DMS 273 (cell line): ENCODE measurements around the gene NT5C.

Source experiments
- DNase-seq: peaks from one replicate; lab custom pipeline; 2025; ENCODE audit not compliant: unreplicated experiment; lab: John Stamatoyannopoulos, UW

NT5C gene

DNA sequence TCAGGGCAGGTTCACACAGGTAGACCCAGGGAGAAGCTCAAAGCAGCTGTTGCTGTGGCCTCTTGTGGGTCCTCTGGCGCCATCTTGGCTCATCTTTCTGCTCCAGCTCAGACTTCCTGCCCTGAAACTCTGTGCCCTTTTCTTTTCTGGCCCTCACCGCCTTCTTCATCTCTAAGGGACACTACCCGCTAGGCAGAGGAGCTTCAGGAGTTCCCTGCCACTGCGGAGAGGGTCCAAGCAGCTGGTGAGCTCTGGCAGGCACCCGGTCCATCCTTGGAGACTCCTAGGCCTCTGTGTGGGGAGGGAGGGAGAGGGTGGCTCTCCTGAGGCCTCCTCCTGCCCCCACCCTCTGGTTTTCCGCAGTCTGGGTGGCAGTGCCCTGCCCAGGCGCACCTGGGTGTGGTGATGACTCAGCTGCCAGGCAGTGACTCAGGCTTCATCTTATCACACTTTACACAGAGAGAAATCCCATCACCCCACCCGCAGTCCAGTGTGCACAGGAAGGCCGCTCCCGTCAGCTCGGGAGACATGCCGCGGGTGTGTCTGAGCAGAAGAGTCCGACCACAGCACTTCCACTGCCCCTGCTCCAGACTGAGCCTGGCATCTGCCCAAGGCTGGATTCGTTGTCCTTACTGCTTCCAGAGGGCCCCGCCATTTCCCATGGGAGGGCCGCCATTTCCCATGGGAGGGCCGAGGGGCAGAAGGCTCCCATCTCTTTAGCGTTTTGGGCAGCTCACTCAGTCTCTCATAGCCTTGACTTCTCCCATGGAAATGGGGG is 7.3 kb downstream of the NT5C start:
- peak; percentile 65 for DNase-seq

DNA sequence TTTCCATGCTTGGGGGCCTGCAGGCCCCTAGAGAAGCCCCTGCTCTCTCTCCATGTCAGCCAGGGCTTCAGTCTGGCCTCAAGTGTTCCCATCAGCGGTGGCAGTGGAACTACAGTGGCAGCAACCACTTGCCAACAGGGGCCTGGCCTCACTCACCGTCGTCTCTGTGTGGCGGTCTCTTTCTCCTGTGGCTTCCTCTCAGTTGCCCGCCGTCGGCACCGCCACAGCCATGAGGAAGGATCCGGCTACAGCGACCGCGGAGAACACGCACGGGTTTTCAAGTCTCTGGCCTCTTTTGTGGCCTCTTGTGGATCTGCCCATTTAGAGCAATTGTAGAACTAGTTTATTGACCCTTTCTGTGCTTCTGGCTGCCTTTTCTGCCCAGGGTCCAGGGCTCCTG is 13.2 kb downstream of the NT5C start:
- no peak for DNase-seq

DNA sequence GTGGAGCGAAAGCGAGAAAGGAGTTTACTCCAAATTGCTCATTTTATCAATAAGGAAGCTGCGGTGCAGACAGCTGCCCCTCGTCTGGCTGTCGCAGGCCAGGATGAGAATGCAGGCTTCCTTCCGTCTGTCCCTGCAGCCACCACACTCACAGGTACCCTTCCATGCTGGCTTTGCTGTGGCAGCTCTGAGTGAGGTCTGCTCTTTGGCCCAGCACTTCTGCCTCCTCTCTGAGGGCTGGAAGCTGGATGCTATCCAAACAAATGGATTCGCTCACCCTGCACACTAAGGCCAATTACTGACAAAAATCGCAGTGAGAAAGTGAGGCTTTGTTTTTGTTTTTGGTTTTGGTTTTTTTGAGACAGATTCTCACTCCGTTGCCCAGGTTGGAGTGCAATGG is 14.8 kb downstream of the NT5C start:
- DNase-seq: no peak

DNA sequence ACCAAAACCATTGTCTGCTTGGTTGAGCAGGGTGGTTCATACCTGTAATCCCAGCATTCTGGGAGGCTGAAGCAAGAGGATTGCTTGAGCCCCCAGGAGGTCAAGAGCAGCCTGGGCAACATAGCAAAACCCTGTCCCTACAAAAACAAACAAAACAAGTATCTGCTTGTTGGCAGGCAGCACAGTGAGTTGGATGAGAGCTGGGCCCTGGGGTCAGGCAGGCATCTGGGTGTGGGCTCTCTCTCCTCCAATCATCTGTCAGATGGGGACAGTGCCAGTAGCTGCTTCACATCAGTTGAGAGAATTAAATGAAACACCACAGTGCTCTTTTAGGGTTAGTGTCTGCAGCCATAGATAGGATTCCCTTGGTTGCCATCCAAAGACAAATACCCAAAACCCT is 16.0 kb downstream of the NT5C start:
- DNase-seq: no peak

DNA sequence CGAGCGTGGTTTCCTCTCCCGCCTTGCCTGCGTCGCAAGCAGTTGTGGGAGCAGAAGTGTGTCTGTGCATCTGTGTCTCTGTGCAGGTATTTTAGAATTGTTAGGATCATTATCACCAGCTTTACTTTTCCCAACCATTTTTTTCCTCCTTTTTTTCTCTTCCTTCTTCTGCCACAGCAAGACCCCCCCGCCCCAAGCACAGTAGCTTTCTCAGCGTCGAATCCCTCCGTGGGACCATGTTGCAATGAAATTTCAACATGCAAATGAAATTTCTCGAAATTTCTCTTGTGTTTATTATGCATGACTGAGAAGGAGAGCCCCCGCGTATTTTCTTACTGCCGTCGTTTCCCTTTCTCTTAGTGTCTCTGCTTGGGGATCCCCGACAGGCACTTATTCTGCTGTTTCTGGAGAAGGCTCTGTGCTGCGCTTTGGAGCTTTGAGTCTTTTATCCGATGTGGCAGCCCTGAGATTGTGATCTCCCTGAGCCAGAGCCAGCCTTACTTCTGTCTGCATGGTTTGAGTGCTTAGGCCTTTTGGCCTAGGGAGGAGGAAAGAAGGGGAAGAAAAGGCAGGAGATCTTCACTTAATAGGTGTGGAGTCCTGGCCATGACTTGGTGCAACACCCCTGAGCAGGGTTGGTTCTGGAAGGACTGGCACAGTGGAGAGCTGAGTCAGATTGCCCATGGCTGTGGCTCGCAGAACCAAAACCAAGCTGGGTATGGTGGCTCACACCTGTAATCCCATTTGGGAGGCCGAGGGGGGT is 16.8 kb downstream of the NT5C start:
- no peak for DNase-seq

DNA sequence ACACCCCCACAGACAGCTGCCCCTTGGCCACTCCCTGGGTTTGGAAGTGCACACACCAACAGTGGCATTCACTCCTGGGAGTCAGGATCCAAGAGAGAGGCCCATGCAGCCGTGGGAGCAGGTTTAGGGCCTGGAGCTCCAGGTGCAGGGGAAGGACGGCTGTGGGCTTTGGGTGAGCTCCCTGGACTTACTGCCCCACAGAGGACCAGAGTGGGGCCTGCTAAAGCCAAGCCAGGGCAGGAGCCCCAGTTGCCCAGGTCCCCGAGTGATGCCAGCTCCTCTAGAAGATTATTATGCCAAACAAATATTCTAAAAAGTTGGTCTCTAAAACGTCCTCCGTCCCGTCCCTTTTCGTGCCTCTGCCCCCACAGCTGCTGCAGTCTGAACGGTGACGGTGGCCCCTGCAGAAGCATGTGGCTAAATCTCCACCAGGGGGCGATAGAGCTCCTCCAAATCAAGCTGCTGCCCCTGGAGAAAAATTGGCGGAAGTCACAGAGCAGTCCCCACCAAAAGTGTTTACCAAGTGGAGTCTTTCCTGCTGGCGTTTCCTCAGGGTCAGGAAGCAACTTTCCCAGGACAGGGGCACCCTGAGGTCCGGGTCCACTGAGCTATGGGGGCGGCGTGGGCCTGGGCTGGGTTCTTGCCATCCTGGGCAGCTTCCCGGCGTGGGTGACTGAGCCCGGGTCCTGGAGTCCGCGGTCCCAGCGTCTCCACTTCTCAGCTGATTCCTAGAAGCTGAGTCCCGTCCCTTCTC is 17.6 kb downstream of the NT5C start:
- peak; percentile 93 for DNase-seq

DNA sequence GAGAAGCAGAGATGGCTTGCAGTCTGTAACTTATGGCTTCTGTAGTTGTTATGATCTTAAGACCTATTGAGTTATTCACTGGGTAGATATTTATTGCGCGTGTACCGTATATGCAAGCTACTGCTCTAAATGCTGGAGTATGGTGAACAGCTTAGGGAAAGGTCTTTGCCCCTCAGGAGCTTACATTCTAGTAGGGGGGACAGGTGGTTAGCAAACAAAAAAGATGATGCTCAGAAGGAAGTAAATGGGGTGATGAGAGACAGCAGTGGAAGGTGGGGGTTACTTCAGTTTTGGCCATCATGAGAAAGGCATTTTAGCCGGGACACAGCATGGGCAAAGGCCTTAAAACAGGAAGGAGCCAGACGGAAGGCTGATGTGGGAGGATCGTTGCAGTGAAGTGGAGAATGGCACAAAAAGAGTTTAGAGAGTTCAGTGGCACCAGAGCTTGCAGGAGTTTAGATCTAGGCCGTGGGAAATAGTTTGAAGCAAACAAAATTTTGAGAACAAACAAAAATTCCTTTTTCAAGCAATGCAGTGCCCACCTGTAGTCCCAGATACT is 19.7 kb downstream of the NT5C start:
- DNase-seq: no peak

DNA sequence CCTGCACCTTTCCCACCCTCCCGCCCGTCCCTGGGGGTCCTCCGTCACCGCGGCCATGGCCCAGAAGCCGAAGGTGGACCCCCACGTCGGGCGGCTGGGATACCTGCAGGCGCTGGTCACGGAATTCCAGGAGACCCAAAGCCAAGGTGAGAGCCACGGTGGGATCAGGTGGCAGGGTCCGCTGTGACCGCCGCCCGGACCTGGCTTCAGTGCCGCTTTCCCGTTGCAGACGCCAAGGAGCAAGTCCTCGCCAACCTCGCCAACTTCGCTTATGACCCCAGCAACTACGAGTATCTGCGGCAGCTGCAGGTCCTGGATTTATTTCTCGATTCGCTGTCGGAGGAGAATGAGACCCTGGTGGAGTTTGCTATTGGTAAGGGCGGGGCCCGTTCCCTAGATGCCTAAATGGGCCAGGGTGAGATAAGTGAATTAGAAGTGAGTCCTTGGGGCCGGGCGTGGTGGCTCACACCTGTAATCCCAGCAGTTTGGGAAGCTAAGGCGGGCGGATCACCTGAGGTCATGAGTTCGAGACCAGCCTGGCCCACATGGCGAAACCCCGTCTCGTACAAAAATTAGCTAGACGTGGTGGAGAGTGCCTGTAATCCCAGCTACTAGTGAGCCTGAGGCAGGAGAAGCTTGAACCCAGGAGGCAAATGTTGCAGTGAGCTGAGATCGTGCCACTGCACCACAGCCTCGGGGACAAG is 21.2 kb downstream of the NT5C start:
- peak; percentile 53 for DNase-seq

DNA sequence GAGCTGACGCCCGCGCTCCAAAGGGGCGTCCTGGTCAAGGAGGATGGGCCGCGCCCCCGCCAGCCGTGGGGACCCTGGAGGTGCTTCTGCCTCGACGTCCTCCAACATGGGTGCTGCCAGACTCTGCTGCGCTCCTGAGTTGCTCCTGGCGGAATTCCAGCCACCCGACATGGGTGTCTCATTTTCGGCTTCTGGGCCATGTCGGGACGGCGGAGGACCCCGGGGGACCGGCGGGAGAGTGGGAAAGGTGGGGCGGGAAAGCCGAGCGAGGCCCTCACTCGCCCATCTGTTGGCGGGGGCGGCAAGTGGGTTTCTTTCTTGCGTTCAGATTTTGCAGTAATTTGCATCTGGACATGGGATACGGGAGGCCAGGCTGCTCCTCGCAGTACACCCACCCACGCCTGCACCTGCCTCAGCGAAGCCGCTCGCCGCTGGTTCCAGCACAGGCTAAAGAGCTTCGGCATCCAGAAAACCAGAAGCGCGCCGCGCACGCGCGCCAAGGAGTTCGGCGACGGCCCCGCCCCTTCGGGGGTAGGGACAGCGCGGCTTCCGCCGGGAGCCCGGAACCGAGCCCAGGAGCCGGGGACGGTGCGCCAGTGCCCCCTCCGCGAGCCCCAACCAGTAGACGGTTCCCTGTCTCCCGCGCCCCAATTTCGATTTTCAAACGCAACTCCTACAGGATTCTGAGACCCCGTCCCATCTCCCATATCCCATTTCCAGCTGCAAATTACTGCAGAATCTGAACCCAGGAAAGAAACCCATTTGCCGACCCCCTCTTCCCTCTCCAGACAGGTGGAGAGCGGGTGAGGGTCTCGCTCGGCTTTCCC is 21.9 kb downstream of the NT5C start, which contains the start of gene ARMC7:
Gene ARMC7, plus strand, starts transcription at position 563 of the 827 bp plus-strand sequence. CDS start 320 bp downstream, outside the sequence.
- peak; percentile 96 for DNase-seq

DNA sequence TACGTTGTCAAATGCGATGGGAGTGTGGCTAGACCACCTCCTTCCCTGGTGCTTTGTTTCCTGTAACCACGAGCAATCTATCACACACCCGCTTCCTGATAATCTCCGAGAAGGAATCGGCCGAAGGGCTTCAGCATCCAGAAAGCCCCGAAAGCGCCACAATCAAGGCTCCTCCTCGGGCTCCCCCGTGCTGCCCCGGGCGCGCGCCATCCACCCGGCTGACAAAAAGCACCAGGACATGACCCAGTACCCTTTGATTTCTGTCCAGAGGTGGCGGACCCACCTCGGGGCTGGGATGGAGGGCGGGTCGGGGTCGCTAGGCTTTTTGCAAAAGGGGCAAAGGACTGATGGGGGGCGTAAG is 22.5 kb downstream of the NT5C start:
- no peak for DNase-seq

DNA sequence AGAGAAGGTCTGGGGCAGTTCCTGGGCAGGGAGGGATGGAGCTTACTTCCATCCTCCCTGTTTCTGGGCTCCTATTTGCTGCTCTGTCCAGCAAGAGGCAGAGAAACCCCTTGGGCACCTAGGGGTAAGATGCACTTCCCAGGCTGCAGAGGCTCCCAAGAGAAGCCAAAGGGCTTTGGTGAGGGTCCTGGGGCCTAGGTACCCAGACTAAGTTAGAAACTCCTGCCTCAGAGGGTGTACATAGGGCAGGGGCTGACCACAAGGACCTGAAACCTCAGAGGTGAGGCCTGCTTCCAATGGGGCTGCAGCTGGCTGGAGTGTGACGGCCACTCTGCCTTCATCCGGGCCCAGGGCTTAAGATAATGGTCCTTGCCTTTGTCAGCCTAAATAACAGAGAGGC is 23.3 kb downstream of the NT5C start:
- no peak for DNase-seq

DNA sequence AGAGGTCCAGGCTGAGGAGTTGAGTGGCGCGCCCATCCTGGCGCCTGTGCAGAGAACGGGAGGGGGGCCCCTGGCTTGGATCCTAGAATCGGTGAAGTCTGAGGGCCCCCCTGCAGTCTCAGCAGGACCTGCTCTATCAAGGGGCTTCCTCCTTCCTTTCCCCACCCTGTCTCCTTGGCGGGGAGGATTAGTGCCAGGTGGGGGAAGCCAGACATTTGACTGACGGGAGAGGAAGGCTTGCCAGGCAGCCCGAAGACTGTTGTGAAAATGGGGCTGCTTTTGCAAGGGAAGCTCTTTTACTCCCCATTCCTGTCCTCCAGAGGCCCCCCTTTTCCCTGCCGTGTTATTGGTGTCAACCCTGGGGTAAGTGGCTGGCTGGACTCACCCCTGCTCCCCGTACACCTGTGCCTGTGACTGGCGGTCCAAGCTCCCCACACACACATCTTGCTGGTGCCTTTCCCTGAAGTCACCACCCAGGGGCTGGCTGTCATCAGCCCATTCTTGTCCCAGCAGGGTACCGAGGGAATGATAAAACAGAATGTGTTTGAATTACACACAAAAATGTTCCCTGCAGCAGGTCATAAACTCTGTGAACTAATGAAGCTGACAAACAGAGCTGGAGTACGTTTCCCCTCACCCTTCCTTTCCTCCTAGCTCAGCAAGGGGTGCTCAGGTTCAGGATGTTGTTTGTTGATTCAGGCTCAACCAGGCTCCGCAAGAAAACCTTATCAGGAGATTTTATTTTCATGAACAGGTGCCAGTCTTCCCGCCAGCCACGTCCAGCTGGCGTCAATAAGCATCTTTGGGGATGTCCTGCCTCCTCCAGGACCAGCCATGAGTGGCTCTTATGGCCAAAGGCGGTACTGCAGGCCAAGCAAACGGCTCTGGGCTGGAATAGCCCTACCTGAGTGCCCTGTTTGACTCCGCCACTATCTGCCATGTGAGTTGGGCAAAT is 26.1 kb downstream of the NT5C start:
- DNase-seq: peak; percentile 90

DNA sequence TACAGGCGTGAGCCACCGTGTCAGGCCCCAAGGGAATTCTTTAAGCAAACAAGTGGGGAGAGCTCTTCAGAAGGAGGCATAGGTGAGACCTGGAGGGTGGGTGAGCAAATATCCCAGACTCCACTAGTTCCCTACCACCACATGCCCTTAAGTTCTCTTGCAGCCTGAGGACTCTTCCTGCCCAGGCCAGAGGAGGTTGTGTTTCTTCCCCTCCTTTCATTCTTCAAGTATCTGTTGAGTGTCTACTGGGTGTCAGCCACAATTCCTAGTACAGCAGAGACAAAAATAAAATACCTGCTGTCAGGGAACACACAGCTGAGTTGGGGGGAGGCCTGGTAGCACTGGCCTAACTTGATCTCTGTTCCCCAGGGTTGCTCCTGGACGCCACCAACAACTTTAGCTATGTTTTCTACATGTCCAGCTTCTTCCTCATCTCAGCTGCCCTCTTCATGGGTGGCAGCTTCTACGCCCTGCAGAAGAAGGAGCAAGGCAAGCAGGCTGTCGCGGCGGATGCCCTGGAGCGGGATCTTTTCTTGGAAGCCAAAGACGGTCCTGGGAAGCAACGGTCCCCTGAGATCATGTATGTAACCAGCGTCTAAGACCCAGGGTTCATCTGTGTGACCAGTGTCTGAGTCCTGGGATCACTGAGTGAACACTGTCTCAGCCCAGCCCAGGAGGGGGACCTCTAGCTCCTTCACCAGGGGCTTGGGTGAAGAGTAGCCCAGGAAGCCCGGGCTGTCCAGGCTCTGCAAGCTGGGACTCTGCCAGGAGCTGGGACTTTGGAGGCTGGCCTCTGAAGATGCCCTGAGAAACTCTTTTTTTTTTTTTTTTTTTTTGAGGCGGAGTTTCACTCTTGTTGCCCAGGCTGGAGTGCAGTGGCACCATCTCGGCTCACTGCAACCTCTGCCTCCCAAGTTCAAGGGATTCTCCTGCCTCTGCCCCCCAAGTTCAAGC is 27.7 kb downstream of the NT5C start:
- peak; percentile 37 for DNase-seq

DNA sequence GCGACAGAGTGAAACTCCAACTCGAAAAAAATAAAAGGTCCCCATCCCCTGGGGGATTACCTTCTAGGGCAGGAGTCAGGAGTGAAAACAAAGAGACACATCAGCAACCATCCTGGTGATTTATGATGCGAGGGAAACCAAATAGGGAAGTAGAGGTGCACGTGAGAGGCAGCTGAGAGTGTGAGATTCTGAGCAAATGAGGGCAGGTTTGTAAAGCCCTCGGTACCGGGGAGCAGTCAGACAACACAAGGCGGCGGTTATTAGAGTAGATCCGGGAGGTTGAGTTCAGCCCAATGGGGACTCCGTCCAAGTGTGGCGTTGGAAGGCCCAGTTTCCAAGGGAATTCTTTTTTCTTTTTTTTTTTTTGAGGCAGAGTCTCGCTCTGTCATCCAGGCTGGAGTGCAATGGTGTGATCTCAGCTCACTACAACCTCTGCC is 29.1 kb downstream of the NT5C start:
- DNase-seq: no peak

DNA sequence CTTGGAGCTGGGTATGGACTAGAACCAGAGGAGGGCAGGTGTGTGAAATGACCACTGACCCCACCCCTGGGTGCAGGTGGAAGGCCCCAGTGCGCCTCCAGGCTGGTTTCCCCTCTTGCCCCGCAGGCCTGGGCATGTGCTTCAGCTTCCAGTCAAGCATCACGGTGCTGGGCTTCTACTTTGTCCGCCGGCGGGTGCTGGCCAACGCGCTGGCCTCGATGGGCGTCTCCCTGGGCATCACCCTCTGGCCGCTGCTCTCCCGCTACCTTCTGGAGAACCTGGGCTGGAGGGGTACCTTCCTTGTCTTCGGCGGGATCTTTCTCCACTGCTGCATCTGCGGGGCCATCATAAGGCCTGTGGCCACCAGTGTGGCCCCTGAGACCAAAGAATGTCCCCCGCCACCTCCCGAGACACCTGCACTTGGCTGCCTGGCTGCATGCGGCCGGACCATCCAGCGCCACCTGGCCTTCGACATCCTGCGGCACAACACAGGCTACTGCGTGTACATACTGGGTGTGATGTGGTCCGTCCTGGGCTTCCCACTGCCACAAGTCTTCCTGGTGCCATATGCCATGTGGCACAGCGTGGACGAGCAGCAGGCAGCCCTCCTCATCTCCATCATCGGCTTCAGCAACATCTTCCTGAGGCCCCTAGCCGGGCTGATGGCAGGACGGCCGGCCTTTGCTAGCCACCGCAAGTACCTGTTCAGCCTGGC is 31.5 kb downstream of the NT5C start:
- DNase-seq: no peak

DNA sequence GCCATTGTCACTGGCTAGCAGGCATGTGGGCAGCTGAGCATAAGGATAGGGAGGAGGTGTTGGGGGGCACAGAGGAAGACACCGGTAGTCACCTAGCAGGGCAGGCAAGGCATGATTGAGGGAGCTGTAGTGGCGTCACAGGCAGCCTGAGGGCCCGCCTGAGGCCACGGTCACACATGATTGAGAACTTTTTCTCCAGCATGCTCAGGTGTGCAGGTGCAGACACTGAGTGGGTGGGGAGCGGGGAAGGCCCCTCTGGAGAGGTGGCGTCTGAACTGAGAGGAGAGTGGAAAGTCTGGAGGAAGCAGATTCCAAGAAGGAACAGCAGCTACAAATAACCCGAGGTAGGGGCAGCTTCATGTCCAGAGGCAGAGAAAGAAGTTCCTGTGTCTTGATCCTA is 32.7 kb downstream of the NT5C start:
- DNase-seq: no peak

DNA sequence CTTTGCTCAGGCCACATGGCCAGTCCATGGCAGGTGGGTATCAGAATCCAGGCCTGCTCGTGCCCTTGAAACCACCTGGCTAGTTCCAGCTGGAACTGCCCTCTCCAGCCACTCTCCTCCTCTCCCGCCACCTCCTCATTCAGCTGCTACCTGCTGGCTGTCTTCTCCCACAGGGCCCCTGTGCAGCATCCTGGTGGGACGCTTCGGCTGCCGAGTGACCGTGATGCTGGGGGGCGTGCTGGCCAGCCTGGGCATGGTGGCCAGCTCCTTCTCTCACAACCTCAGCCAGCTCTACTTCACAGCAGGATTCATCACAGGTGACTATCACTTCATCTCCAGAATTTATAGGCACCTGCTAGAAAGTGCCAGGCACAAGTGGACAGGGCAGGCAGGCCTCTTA is 33.7 kb downstream of the NT5C start:
- DNase-seq: no peak
